ENCODE measurements around the gene MTHFD2L. TPM values are rescaled to one million over a fixed set of nuclear protein-coding genes. Genes with fewer than 3 reads are reported as not detected.

Gene MTHFD2L
- total and polyA plus RNA-seq, 9 of the 15 experiments (the other 6 are each of a cell fraction or from before 2014, with no cell fraction given): 10.0 to 39.0 (median 26.0) TPM

- no peak for TF ChIP-seq TCF15 (CRISPR knock-in tag; IDR thresholded peaks at IDR 0.05)
- no peak for TF ChIP-seq ZNF133 (CRISPR knock-in tag; IDR thresholded peaks at IDR 0.05)
- no peak for TF ChIP-seq ADNP (tag; IDR thresholded peaks at IDR 0.05)
- TF ChIP-seq RBBP5 (IDR thresholded peaks at IDR 0.05; ENCODE audit: borderline replicate concordance, insufficient read depth, low read length, poor library complexity, severe bottlenecking): peak; percentile 99
- TF ChIP-seq HOXB6 (CRISPR knock-in tag; IDR thresholded peaks at IDR 0.05; ENCODE audit: borderline replicate concordance): no peak
- peak; percentile 95 for TF ChIP-seq ZBTB40 (IDR thresholded peaks at IDR 0.05)
- TF ChIP-seq ZBTB40 (CRISPR knock-in tag; IDR thresholded peaks at IDR 0.05): no peak
- TF ChIP-seq MAFF (IDR thresholded peaks at IDR 0.05; ENCODE audit: low read length): no peak
- peak; percentile 64 to 94 (median 92) for TF ChIP-seq YY1 (IDR thresholded peaks at IDR 0.05; ENCODE audit: borderline replicate concordance in 1 of 3, control insufficient read depth in 1 of 3, extremely low read depth in 1 of 3, insufficient read depth in 3 of 3, insufficient read length in 1 of 3, insufficient replicate concordance in 2 of 3, low read depth in 1 of 3, low read length in 2 of 3)
- TF ChIP-seq PHF20 (IDR thresholded peaks at IDR 0.05; ENCODE audit: partially characterized antibody): no peak
- no peak for TF ChIP-seq ZNF263 (CRISPR knock-in tag; IDR thresholded peaks at IDR 0.05; ENCODE audit: borderline replicate concordance)
- TF ChIP-seq BRD4 (IDR thresholded peaks at IDR 0.05): peak; percentile 42; the same call in 1 of the 2 replicates
- TF ChIP-seq SRF (CRISPR knock-in tag; IDR thresholded peaks at IDR 0.05): peak in 1 of 2 experiments; percentile 50; a peak in 1 of 4 replicates
- 0 out of 2 replicates have a peak, but pooled peaks have one; percentile 44 for TF ChIP-seq NBN (IDR thresholded peaks at IDR 0.05; ENCODE audit: low read depth)
- TF ChIP-seq ZNF24 (IDR thresholded peaks at IDR 0.05): 0 out of 2 replicates have a peak, but pooled peaks have one; percentile 4
- no peak for TF ChIP-seq MAFK (IDR thresholded peaks at IDR 0.05; ENCODE audit: low read length)
- TF ChIP-seq TEAD2 (tag; IDR thresholded peaks at IDR 0.05): no peak
These were observed at the start of gene MTHFD2L (continued) for GRCh38 chr4:74157561-74158465.

Data from K562 (cell line).